ENCODE data around the gene YTHDF2. TPM values are rescaled to one million over a fixed set of nuclear protein-coding genes. Genes with fewer than 3 reads are reported as not detected.

Gene YTHDF2
- total RNA-seq, 1 donor from 2014 or later = 97.5 TPM

- peaks cover 9% of the 10 kb centered on the region for H3K36me3 Mint-ChIP-seq (ENCODE audit: low read depth, unreplicated experiment)
- FAIRE-seq = no peak
Measured at GRCh38 chr1:28775121-28775942, 38.6 kb downstream of the YTHDF2 start.

GRCh38 chr1:28776341-28776740 lies 39.6 kb downstream of the YTHDF2 start:
- Histone ChIP-seq H4K20me1 (ENCODE audit: insufficient read depth, low read length) (peaks cover 47% of the 10 kb centered on the region), H2AFZ (ENCODE audit: low read depth, low read length) (no peak overlapping the region), H3K36me3 (ENCODE audit: insufficient read depth, low read length) (peaks cover 5% of the 10 kb centered on the region), H3K79me2 (ENCODE audit: insufficient read depth, low read length) (peaks cover 6% of the 10 kb centered on the region), H3K9me3 (ENCODE audit: insufficient read depth, low read depth, low read length) (no peaks in the 10 kb centered on the region), H3K4me2 (ENCODE audit: low read length) (no peak overlapping the region), H3K9ac (ENCODE audit: low read length) (no peak overlapping the region), H3K4me1 (ENCODE audit: insufficient read depth, low read length) (no peaks in the 10 kb centered on the region), H3K4me3 (ENCODE audit: insufficient read depth, low read depth, low read length) (no peak overlapping the region), H3K27ac (ENCODE audit: low read depth, low read length) (no peak overlapping the region), H3K27me3 (ENCODE audit: insufficient read depth, low read length) (no peaks in the 10 kb centered on the region)
- Mint-ChIP-seq H3K4me1 (ENCODE audit: low read depth, unreplicated experiment) (no peaks in the 10 kb centered on the region), H3K27me3 (ENCODE audit: low read depth, unreplicated experiment) (no peaks in the 10 kb centered on the region), H3K27ac (ENCODE audit: unreplicated experiment) (no peak overlapping the region), H3K4me3 (ENCODE audit: unreplicated experiment) (no peak overlapping the region), H3K9me3 (ENCODE audit: unreplicated experiment) (no peaks in the 10 kb centered on the region), H3K36me3 (ENCODE audit: low read depth, unreplicated experiment) (peaks cover 9% of the 10 kb centered on the region)
- FAIRE-seq (no peak), DNase-seq (ENCODE audit: low read depth) (no peak)
- TF ChIP-seq CTCF (IDR thresholded peaks at IDR 0.05; ENCODE audit: insufficient read depth, low read depth, low read length) (no peak), EZH2 (IDR thresholded peaks at IDR 0.05; ENCODE audit: insufficient read depth, low read length) (no peak)

More at GRCh38 chr1:28775121-28775942, 38.6 kb downstream of the YTHDF2 start:
- H3K4me3 Mint-ChIP-seq (ENCODE audit: unreplicated experiment) = no peak overlapping the region
- Histone ChIP-seq H4K20me1 (ENCODE audit: insufficient read depth, low read length) (peaks cover 57% of the 10 kb centered on the region), H3K9ac (ENCODE audit: low read length) (no peak overlapping the region), H3K4me2 (ENCODE audit: low read length) (peak overlapping the region; percentile 65), H3K9me3 (ENCODE audit: insufficient read depth, low read depth, low read length) (no peaks in the 10 kb centered on the region), H3K36me3 (ENCODE audit: insufficient read depth, low read length) (peaks cover 8% of the 10 kb centered on the region), H2AFZ (ENCODE audit: low read depth, low read length) (no peak overlapping the region), H3K27me3 (ENCODE audit: insufficient read depth, low read length) (no peaks in the 10 kb centered on the region), H3K4me3 (ENCODE audit: insufficient read depth, low read depth, low read length) (no peak overlapping the region), H3K27ac (ENCODE audit: low read depth, low read length) (no peak overlapping the region), H3K79me2 (ENCODE audit: insufficient read depth, low read length) (peaks cover 14% of the 10 kb centered on the region), H3K4me1 (ENCODE audit: insufficient read depth, low read length) (no peaks in the 10 kb centered on the region)
- no peak for TF ChIP-seq EZH2 (IDR thresholded peaks at IDR 0.05; ENCODE audit: insufficient read depth, low read length)
- TF ChIP-seq CTCF (IDR thresholded peaks at IDR 0.05; ENCODE audit: insufficient read depth, low read depth, low read length) = no peak
- DNase-seq (ENCODE audit: low read depth) = no peak
- H3K27ac Mint-ChIP-seq (ENCODE audit: unreplicated experiment) = no peak overlapping the region
- H3K27me3 Mint-ChIP-seq (ENCODE audit: low read depth, unreplicated experiment) = no peaks in the 10 kb centered on the region
- H3K9me3 Mint-ChIP-seq (ENCODE audit: unreplicated experiment) = no peaks in the 10 kb centered on the region
- H3K4me1 Mint-ChIP-seq (ENCODE audit: low read depth, unreplicated experiment) = no peaks in the 10 kb centered on the region

- Histone ChIP-seq H3K4me1 (ENCODE audit: insufficient read depth, low read length) (no peaks in the 10 kb centered on the region), H3K9ac (ENCODE audit: low read length) (no peak overlapping the region), H3K27me3 (ENCODE audit: insufficient read depth, low read length) (no peaks in the 10 kb centered on the region), H3K36me3 (ENCODE audit: insufficient read depth, low read length) (no peaks in the 10 kb centered on the region), H3K9me3 (ENCODE audit: insufficient read depth, low read depth, low read length) (no peaks in the 10 kb centered on the region), H3K4me3 (ENCODE audit: insufficient read depth, low read depth, low read length) (no peak overlapping the region), H2AFZ (ENCODE audit: low read depth, low read length) (no peak overlapping the region), H3K79me2 (ENCODE audit: insufficient read depth, low read length) (peaks cover 4% of the 10 kb centered on the region), H3K4me2 (ENCODE audit: low read length) (no peak overlapping the region), H4K20me1 (ENCODE audit: insufficient read depth, low read length) (peaks cover 32% of the 10 kb centered on the region), H3K27ac (ENCODE audit: low read depth, low read length) (no peak overlapping the region)
- no peak overlapping the region for H3K27ac Mint-ChIP-seq (ENCODE audit: unreplicated experiment)
- FAIRE-seq (no peak), DNase-seq (ENCODE audit: low read depth) (no peak)
- peaks cover 9% of the 10 kb centered on the region for H3K36me3 Mint-ChIP-seq (ENCODE audit: low read depth, unreplicated experiment)
- TF ChIP-seq CTCF (IDR thresholded peaks at IDR 0.05; ENCODE audit: insufficient read depth, low read depth, low read length) (no peak), EZH2 (IDR thresholded peaks at IDR 0.05; ENCODE audit: insufficient read depth, low read length) (no peak)
- no peak overlapping the region for H3K4me3 Mint-ChIP-seq (ENCODE audit: unreplicated experiment)
- H3K9me3 Mint-ChIP-seq (ENCODE audit: unreplicated experiment) = no peaks in the 10 kb centered on the region
- peaks cover 4% of the 10 kb centered on the region for H3K4me1 Mint-ChIP-seq (ENCODE audit: low read depth, unreplicated experiment)
- H3K27me3 Mint-ChIP-seq (ENCODE audit: low read depth, unreplicated experiment) = peaks cover 3% of the 10 kb centered on the region
Measured at GRCh38 chr1:28778021-28778420, 41.3 kb downstream of the YTHDF2 start.
